Mucosa of descending colon (tissue), 3 donors: ENCODE measurements around the gene PIEZO2. TPM values are rescaled to one million over a fixed set of nuclear protein-coding genes. Genes with fewer than 3 reads are reported as not detected.
"Not testable (repeated sequence)": the region's sequence is repeated elsewhere in the genome, so short reads cannot be mapped to it uniquely, and the experiment has no call there.

ENCODE experiments used
- ATAC-seq: fragments of 200-7000 bp; cut with Tn5 transposase; one replicate; pipeline ENCODE4 v1.9.1; 2020; ENCODE audit warnings: mild to moderate bottlenecking, moderate library complexity
- DNase-seq, 3 donors: peaks; one replicate each; pipeline ENCODE4 v3.0.0-alpha.2; 2020
- H3K36me3 ChIP-seq: fragments of 200-600 bp; one replicate; pipeline ENCODE4 v1.8.0; 2021; ENCODE audit warnings: low read depth, mild to moderate bottlenecking
- H3K4me1 ChIP-seq: fragments of 200-600 bp; one replicate; pipeline ENCODE4 v1.8.0; 2021; ENCODE audit warnings: low read depth, mild to moderate bottlenecking
- H3K4me3 ChIP-seq: fragments of 200-600 bp; one replicate; pipeline ENCODE4 v1.8.0; 2021; ENCODE audit warnings: mild to moderate bottlenecking
- H3K9me3 ChIP-seq: fragments of 200-600 bp; one replicate; pipeline ENCODE4 v1.8.0; 2021; ENCODE audit warnings: mild to moderate bottlenecking
- intact Hi-C, 2 donors: fragments of 100-400 bp; cut with DNase I in 1 of 2; cut with micrococcal nuclease in 1 of 2; formaldehyde crosslinking; loops; one replicate each; pipeline versions ENCODE4 v1.11.0 to v1.11.1; 2022; cut with DNase I, micrococcal nuclease
- total RNA-seq, 3 donors: library from RNA; stranded (reverse); fragmentation: NEBNext Ultra II Directional in 2 of 3; extraction: Animal tissue kit (Norgen Biotek cat#: 25700) in 2 of 3; gene quantifications; one replicate each; pipeline versions ENCODE4 v1.2.1 to v1.2.4, GENCODE V29; 2021 to 2023
- TF ChIP-seq, protein P1 (sequence below): fragments of 200-600 bp; IDR thresholded peaks from one replicate; pipeline ENCODE4 v1.8.0; 2022; ENCODE audit warnings: antibody characterized with exemption, mild to moderate bottlenecking
- donor health status: DM: no; HTN: no; CAD: no; lungs with moderate emphysema.
- donor health status: DM: no; HTN: no; CAD: no.
- donor health status: DM: no; HTN: yes; CAD: no.

PIEZO2 gene
- total RNA-seq, 3 donors from 2014 or later: 1.0 to 18.9 (median 1.4) TPM

DNA sequence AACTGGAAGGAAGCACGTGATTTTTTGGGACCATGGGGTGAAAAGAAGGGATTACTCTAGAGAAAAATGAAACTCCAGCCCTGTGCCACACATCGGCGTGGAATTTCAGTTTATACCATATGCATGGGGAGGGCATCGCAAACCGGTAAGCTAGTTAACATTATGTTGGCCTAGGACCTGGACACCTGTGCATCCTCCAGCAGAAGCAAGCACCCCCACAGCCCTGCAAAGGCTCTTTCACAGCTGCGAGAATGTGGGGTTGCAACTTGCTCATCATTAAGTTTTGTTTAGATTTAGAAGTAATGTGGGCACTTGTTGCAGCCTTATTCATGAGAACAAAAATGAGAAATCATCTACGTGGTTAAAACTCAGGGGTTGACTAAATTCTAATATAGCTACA, 299.2 kb downstream of the PIEZO2 start:
- DNase-seq (no peak), ATAC-seq (no peak)
- Histone ChIP-seq H3K4me1 (no peaks in the 10 kb centered on the region), H3K9me3 (no peaks in the 10 kb centered on the region), H3K4me3 (no peak overlapping the region), H3K36me3 (no peaks in the 10 kb centered on the region)
- intact Hi-C loops: loop anchor here (5.0 kb wide), 1 partner anchor 192 kb away; no protein-coding TSS in a partner anchor
- TF ChIP-seq, protein P1, sequence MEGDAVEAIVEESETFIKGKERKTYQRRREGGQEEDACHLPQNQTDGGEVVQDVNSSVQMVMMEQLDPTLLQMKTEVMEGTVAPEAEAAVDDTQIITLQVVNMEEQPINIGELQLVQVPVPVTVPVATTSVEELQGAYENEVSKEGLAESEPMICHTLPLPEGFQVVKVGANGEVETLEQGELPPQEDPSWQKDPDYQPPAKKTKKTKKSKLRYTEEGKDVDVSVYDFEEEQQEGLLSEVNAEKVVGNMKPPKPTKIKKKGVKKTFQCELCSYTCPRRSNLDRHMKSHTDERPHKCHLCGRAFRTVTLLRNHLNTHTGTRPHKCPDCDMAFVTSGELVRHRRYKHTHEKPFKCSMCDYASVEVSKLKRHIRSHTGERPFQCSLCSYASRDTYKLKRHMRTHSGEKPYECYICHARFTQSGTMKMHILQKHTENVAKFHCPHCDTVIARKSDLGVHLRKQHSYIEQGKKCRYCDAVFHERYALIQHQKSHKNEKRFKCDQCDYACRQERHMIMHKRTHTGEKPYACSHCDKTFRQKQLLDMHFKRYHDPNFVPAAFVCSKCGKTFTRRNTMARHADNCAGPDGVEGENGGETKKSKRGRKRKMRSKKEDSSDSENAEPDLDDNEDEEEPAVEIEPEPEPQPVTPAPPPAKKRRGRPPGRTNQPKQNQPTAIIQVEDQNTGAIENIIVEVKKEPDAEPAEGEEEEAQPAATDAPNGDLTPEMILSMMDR: no peak

DNA sequence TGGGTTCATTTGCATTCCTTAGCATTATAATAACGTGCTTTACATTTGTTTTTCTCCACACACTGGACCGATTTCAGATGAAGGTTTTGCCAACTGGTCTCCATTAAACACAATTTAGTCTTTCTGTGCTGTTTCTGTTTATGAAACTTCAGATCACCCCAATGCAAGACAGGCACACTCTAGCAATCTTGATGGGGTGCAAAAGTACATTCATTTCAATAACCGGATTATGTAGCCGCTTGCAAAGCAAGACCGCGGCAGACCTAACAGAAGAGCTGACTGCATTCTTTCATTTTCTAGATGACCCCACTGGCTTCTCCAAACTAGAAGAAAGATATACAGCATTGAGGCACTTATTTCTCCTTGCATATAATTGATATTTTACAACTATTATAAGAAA, 301.5 kb downstream of the PIEZO2 start:
- H3K9me3 ChIP-seq: no peaks in the 10 kb centered on the region
- DNase-seq (no peak), ATAC-seq (no peak)
- no peak overlapping the region for H3K4me3 ChIP-seq
- intact Hi-C loops: no loop called here
- H3K4me1 ChIP-seq: no peaks in the 10 kb centered on the region
- TF ChIP-seq, protein P1: no peak
- no peaks in the 10 kb centered on the region for H3K36me3 ChIP-seq

DNA sequence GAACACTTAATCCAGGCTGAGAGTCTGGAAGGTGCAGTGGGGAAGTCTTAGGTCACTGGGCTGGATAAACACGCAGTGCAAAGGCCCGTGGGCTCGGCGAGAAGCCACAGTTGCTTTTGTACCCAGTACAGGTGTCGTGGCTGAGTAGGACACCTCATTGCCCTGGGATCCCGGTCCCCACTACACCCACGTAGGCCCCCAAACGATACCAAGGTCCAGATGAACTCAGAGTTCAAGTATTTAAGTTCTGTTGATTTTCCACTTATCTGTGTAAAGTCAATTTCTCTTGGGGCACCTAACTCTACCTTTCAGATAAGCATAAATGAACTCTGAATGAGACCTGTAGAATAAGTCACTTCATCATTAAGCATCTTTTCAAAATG, 302.0 kb downstream of the PIEZO2 start:
- Histone ChIP-seq H3K4me1 (no peaks in the 10 kb centered on the region), H3K36me3 (no peaks in the 10 kb centered on the region), H3K9me3 (no peaks in the 10 kb centered on the region), H3K4me3 (no peak overlapping the region)
- no peak for DNase-seq
- no peak for ATAC-seq
- TF ChIP-seq, protein P1: no peak
- intact Hi-C loops: no loop called here

DNA sequence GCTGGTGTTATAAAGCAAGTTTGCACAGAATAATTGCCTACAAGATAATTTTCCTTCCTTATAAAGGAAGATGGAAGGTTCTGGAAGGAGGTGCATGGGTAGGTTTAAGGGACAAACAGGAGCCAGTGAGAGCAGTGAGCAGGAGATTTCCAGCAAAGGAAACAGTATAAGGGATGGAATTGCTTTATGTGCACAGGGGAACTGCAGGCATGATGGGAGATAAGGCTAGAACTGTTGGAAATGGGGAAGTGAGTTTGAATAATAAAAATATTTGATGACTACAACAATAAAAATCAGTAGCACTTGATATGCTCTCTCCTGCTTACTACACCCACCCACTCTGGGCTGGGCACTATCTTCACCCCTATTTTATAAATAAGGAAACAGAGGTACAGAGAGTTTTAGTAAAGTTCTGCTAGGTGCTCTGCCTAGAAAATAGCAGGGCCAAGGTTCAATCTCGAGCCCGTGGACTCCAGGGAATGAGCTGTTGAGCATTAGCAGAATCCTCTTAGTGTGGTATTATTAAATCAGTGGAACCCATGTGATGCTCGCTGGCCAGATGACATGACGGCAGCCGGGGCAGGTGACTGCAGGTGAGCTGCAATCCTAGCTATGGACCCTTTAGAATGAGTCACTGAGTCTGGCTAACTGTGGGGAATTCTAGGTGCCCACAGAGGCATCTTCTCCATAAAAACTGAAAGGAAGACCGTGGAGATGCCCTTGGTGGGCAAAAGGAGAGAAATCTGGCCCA, 302.5 kb downstream of the PIEZO2 start:
- H3K9me3 ChIP-seq: no peaks in the 10 kb centered on the region
- H3K4me1 ChIP-seq: no peaks in the 10 kb centered on the region
- DNase-seq: no peak
- intact Hi-C loops: no loop called here
- no peaks in the 10 kb centered on the region for H3K36me3 ChIP-seq
- TF ChIP-seq, protein P1: no peak
- no peak overlapping the region for H3K4me3 ChIP-seq
- ATAC-seq: no peak

DNA sequence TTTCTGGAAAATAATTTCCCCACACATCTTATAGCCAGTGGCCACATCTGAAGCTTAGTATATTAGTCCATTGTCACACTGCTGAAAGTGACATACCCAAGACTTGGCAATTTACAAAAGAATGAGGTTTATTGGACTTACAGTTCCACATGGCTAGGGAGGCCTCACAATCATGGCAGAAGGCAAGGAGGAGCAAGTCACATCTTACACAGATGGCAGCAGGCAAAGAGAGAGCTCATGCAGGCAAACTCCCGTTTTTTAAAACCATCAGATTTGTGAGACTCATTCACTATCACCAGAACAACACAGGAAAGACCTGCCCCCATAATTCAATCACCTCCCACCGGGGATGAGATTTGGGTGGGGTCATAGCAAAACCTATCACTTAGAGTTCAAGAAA, 303.3 kb downstream of the PIEZO2 start:
- H3K36me3 ChIP-seq, DNase-seq, ATAC-seq, H3K4me3 ChIP-seq, intact Hi-C loops, H3K9me3 ChIP-seq, H3K4me1 ChIP-seq: not testable (repeated sequence)

DNA sequence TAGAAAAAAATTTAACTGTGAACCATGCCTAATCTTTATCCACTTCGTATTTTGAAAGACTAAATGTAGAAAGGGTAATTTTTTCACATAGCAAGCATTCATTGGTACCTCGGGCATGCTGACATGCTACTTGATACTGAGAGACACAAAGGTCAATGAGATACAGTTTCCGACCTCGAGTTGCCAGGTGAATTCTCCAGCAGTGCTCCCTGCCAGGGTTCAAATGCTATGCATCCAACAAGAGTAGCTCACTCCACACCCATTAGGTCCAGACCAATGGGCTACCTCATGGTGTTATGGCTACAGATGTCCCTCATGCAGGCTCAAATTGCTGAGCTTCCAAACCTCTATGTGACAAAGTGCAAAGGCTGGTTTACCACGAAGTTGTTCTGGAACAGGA, 305.8 kb downstream of the PIEZO2 start:
- intact Hi-C loops: no loop called here
- no peaks in the 10 kb centered on the region for H3K9me3 ChIP-seq
- TF ChIP-seq, protein P1: no peak
- ATAC-seq (no peak), DNase-seq (no peak)
- H3K4me1 ChIP-seq: no peaks in the 10 kb centered on the region
- no peak overlapping the region for H3K4me3 ChIP-seq
- no peaks in the 10 kb centered on the region for H3K36me3 ChIP-seq
